ENCODE data around the gene VSIG10L2.

VSIG10L2 gene

GRCh38 chr11:125957618-125958332, 11.9 kb downstream of the VSIG10L2 start:
- no peak for TF ChIP-seq CTCF (IDR thresholded peaks at IDR 0.05; ENCODE audit: control extremely low read depth, extremely low read depth, low read depth, missing control alignments)
- POLR2A ChIA-PET = no interaction called here
- DNase-seq (ENCODE audit: extremely low spot score) = no peak
- CTCF ChIA-PET = interaction anchor here (1.5 kb wide), 1 partner anchor 16 kb away, joined by 5 read pairs; no protein-coding TSS in a partner anchor

- CTCF ChIA-PET = no interaction called here
- no peak for TF ChIP-seq CTCF (IDR thresholded peaks at IDR 0.05; ENCODE audit: control extremely low read depth, extremely low read depth, low read depth, missing control alignments)
- DNase-seq (ENCODE audit: extremely low spot score) = no peak
- POLR2A ChIA-PET = no interaction called here
Measured at GRCh38 chr11:125958872-125959400, 13.1 kb downstream of the VSIG10L2 start.

- ChIA-PET POLR2A (no interaction called here), CTCF (no interaction called here)
- no peak for DNase-seq (ENCODE audit: extremely low spot score)
- TF ChIP-seq CTCF (IDR thresholded peaks at IDR 0.05; ENCODE audit: control extremely low read depth, extremely low read depth, low read depth, missing control alignments) = no peak
Measured at GRCh38 chr11:125959511-125959910, 13.7 kb downstream of the VSIG10L2 start.

GRCh38 chr11:125959931-125960330, 14.1 kb downstream of the VSIG10L2 start:
- POLR2A ChIA-PET = no interaction called here
- no peak for DNase-seq (ENCODE audit: extremely low spot score)
- CTCF ChIA-PET = interaction anchor here (1.2 kb wide), 1 partner anchor 18 kb away, joined by 3 read pairs; no protein-coding TSS in a partner anchor
- TF ChIP-seq CTCF (IDR thresholded peaks at IDR 0.05; ENCODE audit: control extremely low read depth, extremely low read depth, low read depth, missing control alignments) = no peak

GRCh38 chr11:125960771-125961170, 14.9 kb downstream of the VSIG10L2 start:
- ChIA-PET POLR2A (no interaction called here), CTCF (interaction anchor here (0.7 to 1.2 kb wide), 3 partner anchors 19 to 45 kb away, joined by 3 read pairs; no protein-coding TSS in a partner anchor)
- TF ChIP-seq CTCF (IDR thresholded peaks at IDR 0.05; ENCODE audit: control extremely low read depth, extremely low read depth, low read depth, missing control alignments) = no peak
- no peak for DNase-seq (ENCODE audit: extremely low spot score)

- ChIA-PET CTCF (no interaction called here), POLR2A (no interaction called here)
- TF ChIP-seq CTCF (IDR thresholded peaks at IDR 0.05; ENCODE audit: control extremely low read depth, extremely low read depth, low read depth, missing control alignments) = no peak
- no peak for DNase-seq (ENCODE audit: extremely low spot score)
Measured at GRCh38 chr11:125967515-125967914, 21.7 kb downstream of the VSIG10L2 start.

Measured in GM10248 (cell line).